Lung microvascular endothelial cell (primary cell): ENCODE data around the gene PRAMEF33. TPM values are rescaled to one million over a fixed set of nuclear protein-coding genes. Genes with fewer than 3 reads are reported as not detected.
A peak's percentile ranks its signal among the peaks of the same experiment; 100 is the strongest.
"Not testable (repeated sequence)": the region's sequence is repeated elsewhere in the genome, so short reads cannot be mapped to it uniquely, and the experiment has no call there.

Experiments
- DNase-seq, 2 donors: peaks; one replicate each; pipeline versions ENCODE4 v3.0.0 to v3.0.0-alpha.2; 2010; ENCODE audit warnings: low read depth in 2 of 2
- total RNA-seq: library from RNA; depleted of rRNA; stranded (reverse); fragments of >200 nt; gene quantifications from 2 replicates; pipeline ENCODE4 v1.2.1, GENCODE V29; 2014

PRAMEF33 gene, protein sequence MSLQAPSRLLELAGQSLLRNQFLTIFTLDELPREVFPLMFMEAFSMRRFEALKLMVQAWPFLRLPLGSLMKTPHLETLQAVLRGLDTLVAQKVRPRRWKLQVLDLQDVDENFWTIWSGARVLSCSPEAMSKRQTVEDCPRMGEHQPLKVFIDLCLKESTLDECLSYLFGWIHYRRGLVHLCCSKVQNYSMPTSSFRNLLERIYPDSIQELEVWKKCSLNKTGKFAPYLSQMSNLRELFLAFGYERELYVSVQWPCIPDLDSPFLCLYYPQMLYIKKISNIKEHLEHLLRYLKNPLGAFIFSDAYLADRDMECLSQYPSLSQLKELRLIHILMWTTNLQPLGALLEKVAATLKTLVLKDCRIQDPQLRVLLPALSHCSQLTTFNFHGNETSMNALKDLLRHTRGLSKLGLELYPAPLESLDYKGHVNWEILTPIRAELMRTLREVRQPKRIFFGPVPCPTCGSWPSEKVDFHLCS
- total RNA-seq: not detected in 2 replicates

DNA sequence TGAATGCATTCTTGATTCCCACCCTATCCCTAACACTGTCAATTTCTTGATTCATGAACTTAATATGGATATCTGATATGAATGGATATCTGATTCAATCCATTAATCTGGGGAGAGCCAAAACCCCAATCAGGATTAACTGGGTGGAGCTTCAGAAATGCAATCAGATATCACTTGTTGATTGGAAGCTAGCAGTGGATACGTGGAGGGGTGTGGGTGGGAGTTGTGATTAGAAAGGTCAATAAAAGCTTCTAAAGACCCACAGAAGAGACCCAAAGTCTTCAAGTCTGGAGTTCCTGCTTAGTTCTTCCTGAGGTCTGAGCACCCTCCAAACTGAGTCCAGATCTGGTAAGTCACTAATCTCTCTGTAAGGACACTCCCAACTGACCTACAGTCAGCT is at the start of gene PRAMEF33:
TSS of gene PRAMEF33 (plus strand) at position 301 of the 400 bp plus-strand sequence. CDS start 2,416 bp downstream, outside the sequence.
- not testable (repeated sequence) for DNase-seq

DNA sequence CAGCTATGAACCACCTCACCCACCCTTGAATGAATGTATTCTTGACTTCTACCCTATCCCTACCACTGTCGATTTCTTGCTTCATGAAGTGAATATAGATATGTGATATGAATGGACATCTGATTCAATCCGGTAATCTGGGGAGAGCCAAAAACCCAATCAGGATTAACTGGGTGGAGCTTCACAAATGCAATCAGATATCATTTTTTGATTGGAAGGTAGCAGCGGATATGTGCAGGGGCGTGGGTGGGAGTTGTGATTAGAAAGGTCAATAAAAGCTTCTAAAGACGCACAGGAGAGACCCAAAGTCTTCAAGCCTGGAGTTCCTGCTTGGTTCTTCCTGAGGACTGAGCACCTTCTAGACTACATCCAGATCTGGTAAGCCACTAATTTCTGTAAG is 49.4 kb upstream of the PRAMEF33 start, which contains the start of gene PRAMEF5:
TSS of gene PRAMEF5 (plus strand) at position 301 of the 400 bp plus-strand sequence. CDS start 5,071 bp downstream, outside the sequence.
- not testable (repeated sequence) for DNase-seq

DNA sequence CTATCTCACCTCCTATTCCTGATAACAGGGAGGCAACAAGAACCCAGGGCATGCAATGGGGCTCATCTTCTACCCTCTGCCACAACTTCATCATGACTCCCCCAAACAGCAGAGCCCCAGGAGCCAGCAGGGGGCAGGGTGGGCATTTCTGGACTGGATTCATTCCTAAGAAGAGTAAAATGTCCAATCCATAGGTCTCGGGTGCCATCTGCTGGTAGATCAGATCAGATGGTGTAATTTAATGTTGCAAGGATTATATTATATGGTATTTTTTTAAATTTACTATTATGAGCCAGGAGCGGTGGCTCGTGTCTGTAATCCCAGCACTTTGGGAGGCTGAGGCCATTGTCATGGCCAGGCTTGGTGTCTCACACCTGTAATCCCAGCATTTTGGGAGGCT is 38.2 kb upstream of the PRAMEF33 start:
- DNase-seq: not testable (repeated sequence)

DNA sequence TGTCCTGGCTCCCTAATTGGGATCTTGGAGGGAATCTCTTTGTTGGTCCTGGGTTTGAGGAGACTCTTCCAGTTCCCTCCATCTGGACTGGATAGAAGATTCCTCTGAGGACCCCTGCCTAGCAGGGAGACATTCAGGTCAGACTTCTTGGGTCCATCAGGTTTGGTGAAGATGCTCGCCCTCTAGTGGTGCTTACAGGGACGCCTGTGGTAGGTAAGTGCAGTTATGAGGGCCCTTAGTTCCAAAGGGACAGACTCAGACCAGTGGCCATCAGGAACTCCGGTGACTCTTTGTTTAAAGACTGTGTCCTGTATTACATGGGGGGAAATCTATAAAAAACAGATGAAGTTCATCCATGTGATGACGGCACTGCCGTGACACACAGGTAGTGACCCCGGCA is 26.3 kb upstream of the PRAMEF33 start:
- DNase-seq: peak in 1 of 2 donors; percentile 0

DNA sequence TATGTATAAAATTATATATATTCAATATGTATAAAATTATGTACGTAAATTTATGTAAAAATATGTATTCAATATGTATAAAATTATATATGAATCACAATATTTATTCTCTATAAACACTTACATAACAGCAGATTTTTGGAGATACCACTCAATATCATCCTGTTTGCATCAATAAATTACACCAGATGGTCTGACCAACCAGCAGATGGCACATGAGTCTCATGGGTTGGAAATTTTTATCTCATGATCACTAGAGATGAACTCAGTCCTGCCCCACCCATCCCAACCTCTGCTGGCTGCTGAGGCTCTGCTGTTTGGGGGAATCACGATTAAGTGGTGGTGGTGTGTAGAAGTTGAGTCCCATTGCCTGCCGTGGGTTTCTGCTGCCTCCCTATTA is 23.7 kb upstream of the PRAMEF33 start:
- not testable (repeated sequence) for DNase-seq

DNA sequence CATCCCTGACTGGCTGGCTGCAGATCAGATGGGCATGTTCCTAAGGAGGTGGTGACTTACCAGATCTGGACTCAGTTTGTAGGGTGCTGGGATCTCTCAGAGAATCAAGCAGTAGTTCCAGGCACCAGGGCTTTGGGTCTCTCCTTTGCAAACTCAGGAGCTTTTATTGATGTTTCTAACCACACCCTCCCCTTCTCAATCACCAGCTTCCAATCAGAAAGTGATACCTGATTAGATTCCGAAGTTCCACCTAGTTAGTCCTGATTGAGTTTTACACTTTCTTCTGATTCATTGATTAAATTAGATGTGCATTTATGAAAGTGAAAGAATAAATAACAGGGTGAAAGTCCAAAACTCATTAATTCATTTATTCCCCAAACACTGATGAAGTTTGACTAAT is 18.3 kb upstream of the PRAMEF33 start, which contains the start of gene PRAMEF8:
TSS of gene PRAMEF8 (minus strand) at position 101 of the 400 bp plus-strand sequence. CDS start 1,046 bp downstream, outside the sequence.
- DNase-seq: not testable (repeated sequence)

DNA sequence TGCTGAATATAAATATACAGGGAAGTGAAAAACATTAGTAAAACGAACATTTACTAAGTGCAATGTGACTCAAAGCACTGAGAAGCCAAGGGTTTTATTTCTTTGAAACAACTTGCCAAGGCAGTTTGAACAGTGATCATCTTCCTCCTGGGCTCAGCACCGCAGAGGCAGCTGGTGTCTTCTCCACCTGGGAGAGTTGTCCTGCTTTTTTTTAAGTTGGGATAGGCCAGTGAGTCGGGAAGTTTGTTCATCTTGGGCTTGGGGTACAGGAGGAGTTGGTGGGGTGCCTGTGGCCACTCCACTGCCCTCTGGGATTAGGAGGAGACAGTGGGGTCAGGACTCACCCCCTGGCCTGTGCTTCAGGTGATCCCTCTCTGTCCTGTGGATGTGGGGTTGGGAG is 14.3 kb upstream of the PRAMEF33 start:
- not testable (repeated sequence) for DNase-seq

DNA sequence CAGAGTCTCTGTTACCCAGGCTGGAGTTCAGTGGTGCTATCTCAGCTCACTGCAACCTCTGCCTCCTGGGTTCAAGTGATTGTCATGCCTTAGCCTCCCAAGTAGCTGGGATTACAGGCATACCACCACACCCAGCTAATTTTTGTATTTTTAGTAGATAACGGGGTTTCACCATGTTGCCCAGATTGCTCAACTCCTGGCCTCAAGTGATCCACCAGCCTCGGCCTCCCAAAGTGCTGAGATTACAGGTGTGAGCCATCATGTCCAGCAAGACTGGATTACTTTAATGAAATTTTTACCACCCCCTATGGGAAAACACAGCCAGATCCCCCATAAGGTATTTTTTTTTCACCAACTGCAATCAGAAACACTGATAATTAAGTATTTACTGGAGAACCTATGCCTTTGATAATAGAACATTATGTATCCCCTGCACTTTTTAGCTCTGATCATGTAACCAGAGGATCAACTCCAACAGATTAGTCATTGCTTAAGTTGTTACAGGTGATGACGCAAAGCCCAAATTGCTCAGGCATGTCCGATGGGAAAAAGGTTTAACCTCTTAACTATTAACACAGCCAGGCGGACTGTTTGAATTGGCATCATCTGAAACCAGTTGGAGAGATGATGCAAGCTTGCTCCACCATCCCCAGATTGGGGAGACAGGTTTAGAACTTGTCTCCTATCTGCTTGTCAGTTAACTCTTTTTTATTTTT is 6.0 kb upstream of the PRAMEF33 start:
- not testable (repeated sequence) for DNase-seq

DNA sequence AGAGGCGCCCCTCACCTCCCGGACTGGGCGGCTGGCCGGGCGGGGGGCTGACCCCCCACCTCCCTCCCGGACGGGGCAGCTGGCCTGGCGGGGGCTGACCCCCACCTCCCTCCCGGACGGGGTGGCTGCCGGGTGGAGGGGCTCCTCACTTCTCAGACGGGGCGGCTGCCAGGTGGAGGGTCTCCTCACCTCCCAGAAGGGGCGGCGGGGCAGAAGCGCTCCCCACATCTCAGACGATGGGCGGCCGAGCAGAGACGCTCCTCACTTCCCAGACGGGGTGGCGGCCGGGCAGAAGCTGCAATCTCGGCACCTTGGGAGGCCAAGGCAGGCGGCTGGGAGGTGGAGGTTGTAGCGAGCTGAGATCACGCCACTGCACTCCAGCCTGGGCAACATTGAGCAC is 4.6 kb upstream of the PRAMEF33 start:
- not testable (repeated sequence) for DNase-seq

DNA sequence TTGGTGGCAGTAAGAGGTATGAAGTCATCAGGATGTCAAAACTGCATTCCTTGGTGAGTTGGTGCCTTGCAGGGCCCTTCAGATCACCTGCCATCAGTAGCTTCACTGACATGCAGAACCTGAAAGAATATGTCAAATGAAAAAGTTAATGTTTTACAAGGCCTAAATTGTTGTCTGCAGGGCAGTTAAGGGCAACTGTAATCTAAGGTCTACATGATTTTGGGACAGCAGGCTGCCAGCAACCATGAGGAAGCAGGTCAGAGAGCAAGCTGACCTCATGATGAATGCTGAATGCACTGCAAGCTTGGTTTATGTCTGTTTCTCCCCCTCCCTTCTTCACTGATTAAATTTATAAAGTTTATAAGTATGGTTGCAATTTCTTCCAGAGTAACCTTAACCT is 1.1 kb upstream of the PRAMEF33 start:
- not testable (repeated sequence) for DNase-seq

DNA sequence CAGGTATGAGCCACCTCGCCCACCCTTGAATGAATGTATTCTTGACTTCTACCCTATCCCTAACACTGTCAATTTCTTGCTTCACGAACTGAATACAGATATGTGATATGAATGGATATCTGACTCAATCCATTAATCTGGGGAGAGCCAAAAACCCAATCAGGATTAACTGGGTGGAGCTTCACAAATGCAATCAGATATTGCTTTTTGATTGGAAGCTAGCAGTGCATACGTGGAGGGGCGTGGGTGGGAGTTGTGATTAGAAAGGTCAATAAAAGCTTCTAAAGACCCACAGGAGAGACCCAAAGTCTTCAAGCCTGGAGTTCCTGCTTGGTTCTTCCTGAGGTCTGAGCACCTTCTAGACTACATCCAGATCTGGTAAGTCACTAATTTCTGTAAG is 11.9 kb downstream of the PRAMEF33 start, which contains the start of gene PRAMEF15:
TSS of gene PRAMEF15 (plus strand) at position 301 of the 400 bp plus-strand sequence. CDS start 2,827 bp downstream, outside the sequence.
- DNase-seq: not testable (repeated sequence)

DNA sequence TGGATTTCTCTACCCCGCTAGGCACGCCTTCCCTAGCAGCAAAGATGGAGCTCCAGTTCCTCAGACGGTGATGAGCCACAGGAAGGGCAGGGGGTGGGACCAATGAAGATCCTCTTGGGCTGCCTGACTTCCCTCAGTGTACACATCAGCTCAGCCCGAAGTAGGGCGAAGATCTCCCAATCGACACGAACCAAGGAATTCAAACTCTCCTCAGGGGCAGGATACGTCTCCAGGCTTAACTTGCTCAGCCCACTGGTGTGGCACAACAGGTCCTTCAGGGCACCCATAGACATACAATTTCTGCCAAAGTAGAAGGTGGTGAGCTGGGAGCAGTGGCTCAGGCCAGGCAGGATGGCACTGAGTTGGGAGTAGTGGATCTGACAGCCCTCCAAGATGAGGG is 39.2 kb downstream of the PRAMEF33 start:
- DNase-seq: not testable (repeated sequence)

DNA sequence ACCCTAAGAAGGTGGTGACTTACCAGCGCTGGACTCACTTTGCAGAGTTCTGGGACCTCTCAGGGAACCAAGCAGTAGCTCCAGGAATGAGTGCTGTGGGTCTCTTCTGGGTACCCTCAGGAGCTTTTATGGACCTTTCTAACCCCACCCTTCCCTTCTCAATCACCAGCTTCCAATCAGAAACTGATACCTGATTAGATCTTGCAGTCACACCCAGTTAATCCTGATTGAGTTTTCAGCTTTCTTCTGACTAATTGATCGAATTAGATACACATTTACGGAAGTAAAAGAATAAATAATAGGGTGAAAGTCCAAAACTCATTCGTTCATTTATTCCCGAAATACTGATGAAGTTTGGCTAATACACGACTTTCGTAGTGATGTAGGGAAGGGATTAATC is 43.7 kb downstream of the PRAMEF33 start, which contains the start of gene PRAMEF14:
TSS of gene PRAMEF14 (minus strand) at position 101 of the 400 bp plus-strand sequence. CDS start 1,820 bp downstream, outside the sequence.
- DNase-seq: not testable (repeated sequence)

DNA sequence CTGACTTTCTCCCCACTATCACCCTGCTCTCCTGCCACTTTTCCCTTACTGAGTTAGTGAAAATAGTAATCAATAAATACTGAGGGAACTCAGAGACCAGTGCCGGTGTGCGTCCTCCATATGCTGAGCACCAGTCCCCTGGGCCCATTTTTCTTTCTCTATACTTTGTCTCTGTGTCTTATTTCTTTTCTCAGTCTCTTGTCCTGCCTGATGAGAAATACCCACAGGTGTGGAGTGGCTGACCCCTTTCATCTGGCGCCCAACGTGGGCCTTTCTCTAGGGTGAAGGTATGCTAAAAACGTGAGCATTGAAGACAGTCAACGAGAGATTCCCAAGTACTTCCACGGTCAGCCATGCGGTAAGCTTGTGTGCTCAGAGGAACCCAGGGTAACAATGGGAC is 50.1 kb downstream of the PRAMEF33 start:
- DNase-seq: peak in 1 of 2 donors; percentile 2

DNA sequence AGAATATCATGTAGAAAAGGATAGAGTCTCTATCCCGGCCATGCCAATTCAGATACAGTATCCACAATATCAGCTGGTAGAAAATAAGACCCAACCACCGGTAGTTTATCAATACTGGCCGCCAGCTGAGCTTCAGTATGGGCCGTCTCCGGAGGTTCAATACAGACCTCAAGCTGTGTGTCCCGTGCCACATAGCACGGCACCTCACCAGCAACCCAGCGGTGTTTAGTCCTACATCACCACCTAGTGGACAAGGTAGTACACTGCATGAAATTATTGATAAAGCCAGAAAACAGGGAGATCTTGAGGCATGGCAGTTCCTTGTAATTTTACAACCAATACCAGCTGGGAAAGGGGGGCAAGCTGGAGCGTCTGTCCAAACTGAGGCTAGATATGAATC is 51.1 kb downstream of the PRAMEF33 start:
- not testable (repeated sequence) for DNase-seq

DNA sequence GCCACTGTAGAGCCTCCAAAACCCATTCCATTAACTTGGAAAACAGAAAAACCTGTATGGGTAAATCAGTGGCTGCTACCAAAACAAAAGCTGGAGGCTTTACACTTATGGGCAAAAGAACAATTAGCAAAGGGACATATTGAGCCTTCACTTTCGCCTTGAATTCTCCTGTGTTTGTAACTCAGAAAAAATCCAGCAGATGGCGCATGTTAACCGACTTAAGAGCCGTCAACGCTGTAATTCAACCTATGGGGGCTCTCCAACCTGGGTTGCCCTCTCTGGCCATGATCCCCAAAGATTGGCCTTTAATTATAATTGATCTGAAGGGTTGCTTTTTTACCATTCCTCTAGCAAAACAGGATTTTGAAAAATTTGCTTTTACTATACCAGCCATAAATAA is 53.4 kb downstream of the PRAMEF33 start:
- DNase-seq: peak; percentile 64 to 77

Other genes starting within 250 kb of the PRAMEF33 start
- not detected in 2 replicates for gene PRAMEF27, start 247.0 kb upstream of the PRAMEF33 start, total RNA-seq
- gene HNRNPCL3, start 242.8 kb upstream of the PRAMEF33 start, total RNA-seq: not detected in 2 replicates
- gene PRAMEF25, start 232.8 kb upstream of the PRAMEF33 start, total RNA-seq: not detected in 2 replicates
- not detected in 2 replicates for gene HNRNPCL2, start 186.7 kb upstream of the PRAMEF33 start, total RNA-seq
- not detected in 2 replicates for gene PRAMEF26, start 147.5 kb upstream of the PRAMEF33 start, total RNA-seq
- not detected in 2 replicates for gene HNRNPCL4, start 137.9 kb upstream of the PRAMEF33 start, total RNA-seq
- gene PRAMEF9, start 131.7 kb upstream of the PRAMEF33 start, total RNA-seq: not detected in 2 replicates
- not detected in 2 replicates for gene PRAMEF13, start 102.1 kb upstream of the PRAMEF33 start, total RNA-seq
- gene PRAMEF18, start 77.4 kb upstream of the PRAMEF33 start, total RNA-seq: not detected in 2 replicates
- not detected in 2 replicates for gene PRAMEF5, start 49.3 kb upstream of the PRAMEF33 start, total RNA-seq
- gene PRAMEF8, start 18.4 kb upstream of the PRAMEF33 start, total RNA-seq: not detected in 2 replicates
- gene PRAMEF15, start 12.0 kb downstream of the PRAMEF33 start, total RNA-seq: not detected in 2 replicates
- gene PRAMEF14, start 43.6 kb downstream of the PRAMEF33 start, total RNA-seq: not detected in 2 replicates
- gene PRAMEF19, start 68.4 kb downstream of the PRAMEF33 start, total RNA-seq: not detected in 2 replicates
- not detected in 2 replicates for gene PRAMEF17, start 86.1 kb downstream of the PRAMEF33 start, total RNA-seq
- gene PRAMEF20, start 106.9 kb downstream of the PRAMEF33 start, total RNA-seq: not detected in 2 replicates
- gene LRRC38, start 210.5 kb downstream of the PRAMEF33 start, total RNA-seq: 0.22 and 0.40 TPM in 2 replicates